ENCODE data around the gene TTC28. TPM values are rescaled to one million over a fixed set of nuclear protein-coding genes. Genes with fewer than 3 reads are reported as not detected.

Gene TTC28
- total RNA-seq, 4 donors from 2014 or later = 43.8 to 130 (median 92.0) TPM

DNA sequence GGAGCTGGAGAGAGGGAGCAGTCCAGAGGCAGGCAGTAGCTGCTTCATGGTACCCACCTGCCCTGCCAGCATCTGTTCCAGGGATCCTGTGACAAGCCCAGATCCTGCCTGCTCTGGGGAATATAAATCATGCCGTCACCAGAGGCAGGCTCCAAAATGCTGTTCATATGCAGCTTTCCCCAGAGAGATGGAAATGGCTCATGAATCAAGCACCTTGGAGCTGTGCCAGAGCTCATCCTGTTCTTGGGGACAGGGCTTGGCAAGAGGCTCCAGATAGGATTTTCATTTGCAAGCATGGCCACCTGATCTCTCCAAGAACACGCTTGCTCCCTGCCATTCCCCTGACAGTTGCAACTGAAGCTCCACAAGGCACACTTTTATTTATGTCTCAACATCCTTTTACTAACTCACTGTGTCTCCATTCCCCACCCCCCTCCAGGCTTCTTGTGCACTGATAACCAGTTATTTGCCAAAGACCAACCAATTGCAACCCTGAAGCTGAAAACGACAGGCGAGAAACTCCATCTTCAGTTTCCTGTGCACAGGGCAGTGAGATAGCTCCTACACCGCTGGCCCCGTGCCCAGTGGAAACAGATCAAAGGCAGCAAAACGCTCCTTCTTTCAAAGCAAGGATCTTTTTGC lies 644.8 kb downstream of the TTC28 start:
- TF ChIP-seq, protein P1, sequence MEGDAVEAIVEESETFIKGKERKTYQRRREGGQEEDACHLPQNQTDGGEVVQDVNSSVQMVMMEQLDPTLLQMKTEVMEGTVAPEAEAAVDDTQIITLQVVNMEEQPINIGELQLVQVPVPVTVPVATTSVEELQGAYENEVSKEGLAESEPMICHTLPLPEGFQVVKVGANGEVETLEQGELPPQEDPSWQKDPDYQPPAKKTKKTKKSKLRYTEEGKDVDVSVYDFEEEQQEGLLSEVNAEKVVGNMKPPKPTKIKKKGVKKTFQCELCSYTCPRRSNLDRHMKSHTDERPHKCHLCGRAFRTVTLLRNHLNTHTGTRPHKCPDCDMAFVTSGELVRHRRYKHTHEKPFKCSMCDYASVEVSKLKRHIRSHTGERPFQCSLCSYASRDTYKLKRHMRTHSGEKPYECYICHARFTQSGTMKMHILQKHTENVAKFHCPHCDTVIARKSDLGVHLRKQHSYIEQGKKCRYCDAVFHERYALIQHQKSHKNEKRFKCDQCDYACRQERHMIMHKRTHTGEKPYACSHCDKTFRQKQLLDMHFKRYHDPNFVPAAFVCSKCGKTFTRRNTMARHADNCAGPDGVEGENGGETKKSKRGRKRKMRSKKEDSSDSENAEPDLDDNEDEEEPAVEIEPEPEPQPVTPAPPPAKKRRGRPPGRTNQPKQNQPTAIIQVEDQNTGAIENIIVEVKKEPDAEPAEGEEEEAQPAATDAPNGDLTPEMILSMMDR (IDR thresholded peaks at IDR 0.05) = no peak
- TF ChIP-seq POLR2A (IDR thresholded peaks at IDR 0.05) = no peak
- H3K27ac ChIP-seq = peak overlapping the region; percentile 55 to 74
- DNase-seq = peak; percentile 71 to 81
- H3K4me3 ChIP-seq = no peak overlapping the region
- no peaks in the 10 kb centered on the region for H3K27me3 ChIP-seq
- intact Hi-C loops (cut with DNase I; ENCODE audit: low total_unique reads) = no loop called here
- H3K4me1 ChIP-seq = peaks cover 3 to 18% of the 10 kb centered on the region in 2 donors
- no peaks in the 10 kb centered on the region for H3K9me3 ChIP-seq
- no peaks in the 10 kb centered on the region for H3K36me3 ChIP-seq

DNA sequence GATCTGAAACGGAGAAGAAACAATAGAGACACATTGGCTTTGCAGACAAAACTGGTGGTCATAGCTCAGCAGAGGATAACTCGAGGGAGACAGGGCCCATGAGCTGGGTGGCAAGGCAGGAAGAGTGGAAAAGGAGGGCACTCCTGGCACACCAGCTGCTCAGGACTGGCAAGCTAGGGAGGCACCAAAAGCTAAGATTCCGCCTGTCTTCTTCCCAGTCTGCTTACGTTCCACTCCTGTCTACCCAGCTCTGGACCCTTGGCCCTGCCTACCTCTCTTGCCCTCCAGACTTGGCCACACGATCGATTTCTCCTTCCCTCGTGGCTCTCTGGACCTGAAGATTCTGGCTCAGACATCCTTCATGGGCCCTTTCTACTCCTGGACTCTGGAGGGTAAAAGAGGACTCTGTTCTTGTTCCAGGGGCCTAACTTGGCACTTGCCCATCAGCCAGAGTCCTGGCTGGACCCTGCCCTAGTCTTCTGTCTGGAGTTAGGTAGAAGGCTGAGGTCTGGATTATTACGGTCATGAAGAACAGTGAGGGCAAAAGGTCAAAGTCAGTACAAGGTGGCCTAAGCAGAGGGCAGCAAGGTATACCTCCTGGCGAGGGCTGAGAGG lies 645.4 kb downstream of the TTC28 start:
- H3K4me1 ChIP-seq = peaks cover 3 to 18% of the 10 kb centered on the region in 2 donors
- no peaks in the 10 kb centered on the region for H3K9me3 ChIP-seq
- no peak for DNase-seq
- peak overlapping the region; percentile 55 to 74 for H3K27ac ChIP-seq
- TF ChIP-seq POLR2A (IDR thresholded peaks at IDR 0.05) = no peak
- TF ChIP-seq, protein P1 (IDR thresholded peaks at IDR 0.05) = no peak
- intact Hi-C loops (cut with DNase I; ENCODE audit: low total_unique reads) = no loop called here
- no peaks in the 10 kb centered on the region for H3K36me3 ChIP-seq
- H3K4me3 ChIP-seq = no peak overlapping the region
- H3K27me3 ChIP-seq = no peaks in the 10 kb centered on the region

DNA sequence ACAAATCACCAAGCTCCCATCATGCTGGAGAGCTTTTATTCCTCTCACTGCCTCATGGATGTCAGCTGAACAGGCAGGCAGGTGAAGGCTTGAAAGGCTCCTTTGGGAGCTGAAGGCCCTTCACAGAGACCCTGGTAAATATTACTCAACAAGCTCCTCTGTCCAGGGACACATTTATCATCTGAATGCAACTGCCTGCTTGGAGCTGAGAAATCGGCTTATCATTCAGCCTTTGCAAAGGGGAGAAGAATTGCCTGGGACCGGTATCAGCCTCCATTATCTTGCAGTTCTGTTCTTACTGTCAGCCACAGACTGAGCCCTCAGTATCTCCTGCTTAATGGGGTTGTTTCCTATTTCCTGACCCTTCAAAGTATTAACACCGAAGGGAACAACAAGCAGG lies 646.8 kb downstream of the TTC28 start:
- no peak for DNase-seq
- Histone ChIP-seq H3K4me1 (peaks cover 3 to 18% of the 10 kb centered on the region in 2 donors), H3K36me3 (no peaks in the 10 kb centered on the region), H3K27ac (peak overlapping the region; percentile 10 to 18), H3K4me3 (no peak overlapping the region), H3K27me3 (no peaks in the 10 kb centered on the region), H3K9me3 (no peaks in the 10 kb centered on the region)
- TF ChIP-seq POLR2A (IDR thresholded peaks at IDR 0.05) = no peak
- TF ChIP-seq, protein P1 (IDR thresholded peaks at IDR 0.05) = no peak
- intact Hi-C loops (cut with DNase I; ENCODE audit: low total_unique reads) = no loop called here

DNA sequence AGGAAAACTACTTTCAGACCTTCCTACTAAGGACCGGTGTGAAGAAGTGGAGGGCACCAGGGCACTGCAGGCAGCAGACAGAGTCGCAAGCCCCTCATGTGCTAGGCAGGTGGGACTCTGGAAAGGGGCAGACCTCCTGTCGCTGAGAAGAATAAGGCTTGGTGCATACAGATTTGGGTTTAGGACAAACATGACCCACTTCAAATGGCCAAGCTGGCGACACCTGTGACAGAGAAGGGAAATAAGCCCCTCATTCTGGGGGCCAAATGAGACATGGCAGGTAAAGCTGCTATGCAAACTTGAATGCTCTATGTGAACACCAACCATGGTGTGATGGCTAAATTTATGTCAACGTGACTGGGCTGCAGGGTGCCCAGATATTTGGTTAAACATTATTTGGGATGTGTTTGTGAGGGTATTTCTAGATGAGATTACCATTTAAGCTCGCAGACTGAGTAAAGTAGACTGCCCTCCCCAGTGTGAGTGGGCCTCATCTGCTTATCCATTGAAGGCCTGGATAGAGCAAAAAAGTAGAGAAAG lies 648.2 kb downstream of the TTC28 start:
- Histone ChIP-seq H3K36me3 (no peaks in the 10 kb centered on the region), H3K27me3 (no peaks in the 10 kb centered on the region), H3K4me3 (no peak overlapping the region), H3K27ac (no peak overlapping the region), H3K4me1 (peaks cover 3 to 18% of the 10 kb centered on the region in 2 donors), H3K9me3 (no peaks in the 10 kb centered on the region)
- intact Hi-C loops (cut with DNase I; ENCODE audit: low total_unique reads) = no loop called here
- no peak for DNase-seq
- no peak for TF ChIP-seq POLR2A (IDR thresholded peaks at IDR 0.05)
- TF ChIP-seq, protein P1 (IDR thresholded peaks at IDR 0.05) = no peak

DNA sequence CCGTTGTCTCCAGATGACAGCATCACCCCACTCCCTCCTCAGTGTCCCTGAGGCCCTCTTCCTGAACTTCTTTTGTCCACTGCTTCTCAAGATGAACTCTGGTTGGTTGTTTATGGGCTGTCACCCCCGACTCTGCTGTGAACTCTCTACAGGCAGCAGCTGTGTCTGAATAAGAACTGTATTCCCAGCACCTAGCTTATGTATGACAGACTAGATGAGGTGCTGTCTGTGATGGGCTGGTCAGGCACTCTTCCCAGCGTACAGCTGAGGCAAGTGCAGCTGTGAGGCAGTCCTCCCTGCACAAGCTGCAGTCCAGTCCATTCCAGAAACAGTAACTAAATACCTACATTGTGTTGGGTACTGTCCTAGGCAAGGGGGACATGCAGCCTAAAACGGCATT lies 649.2 kb downstream of the TTC28 start:
- TF ChIP-seq, protein P1 (IDR thresholded peaks at IDR 0.05) = no peak
- no peak for TF ChIP-seq POLR2A (IDR thresholded peaks at IDR 0.05)
- Histone ChIP-seq H3K9me3 (no peaks in the 10 kb centered on the region), H3K4me3 (no peak overlapping the region), H3K4me1 (peaks cover 3 to 11% of the 10 kb centered on the region in 2 donors), H3K27ac (peak overlapping the region; percentile 49 to 61), H3K36me3 (no peaks in the 10 kb centered on the region), H3K27me3 (no peaks in the 10 kb centered on the region)
- intact Hi-C loops (cut with DNase I; ENCODE audit: low total_unique reads) = no loop called here
- DNase-seq = no peak

Data from uterus (tissue), 4 donors.